ENCODE results near the gene ACSL3.
"Not testable (repeated sequence)": the region's sequence is repeated elsewhere in the genome, so short reads cannot be mapped to it uniquely, and the experiment has no call there.

ACSL3 gene

GRCh38 chr2:222973733-222974132, 112.9 kb downstream of the ACSL3 start:
- DNase-seq: no peak

- no peak for DNase-seq
These were observed 115.8 kb downstream of the ACSL3 start for GRCh38 chr2:222976521-222977061.

GRCh38 chr2:222977121-222977520, 116.3 kb downstream of the ACSL3 start:
- DNase-seq: no peak

- DNase-seq: no peak
These were observed 118.0 kb downstream of the ACSL3 start for GRCh38 chr2:222978850-222979249.

GRCh38 chr2:222979484-222979883, 118.6 kb downstream of the ACSL3 start:
- DNase-seq: no peak

- DNase-seq: no peak
These were observed 121.4 kb downstream of the ACSL3 start for GRCh38 chr2:222982010-222982908.

- DNase-seq: no peak
These were observed 122.1 kb downstream of the ACSL3 start for GRCh38 chr2:222982909-222983265.

- no peak for DNase-seq
These were observed 124.1 kb downstream of the ACSL3 start for GRCh38 chr2:222984908-222985307.

- no peak for DNase-seq
These were observed 128.6 kb downstream of the ACSL3 start for GRCh38 chr2:222989431-222989830.

GRCh38 chr2:222990206-222990605, 129.4 kb downstream of the ACSL3 start:
- DNase-seq: not testable (repeated sequence)

- DNase-seq: no peak
These were observed 131.3 kb downstream of the ACSL3 start for GRCh38 chr2:222992137-222992536.
